Erythroblast (primary cell): ENCODE results near the gene UBXN7.

Source experiments
- DNase-seq, 2 experiments: peaks; one replicate each; lab custom pipeline; 2025; lab: John Stamatoyannopoulos, UW
- GATA1 ChIP-seq: IDR thresholded peaks from 2 replicates; pipeline ENCODE4 v1.6.1; 2011; ENCODE audit warnings: low read depth, mild to moderate bottlenecking, control low read depth, low read length, moderate library complexity
- POLR2A ChIP-seq: IDR thresholded peaks from 2 replicates; pipeline ENCODE4 v1.6.1; 2011; ENCODE audit warnings: mild to moderate bottlenecking, low read length

Gene UBXN7

GRCh38 chr3:196298521-196298920 is 133.7 kb downstream of the UBXN7 start:
- TF ChIP-seq POLR2A, result no peak
- TF ChIP-seq GATA1, result no peak
- DNase-seq, result no peak
